Breast epithelium (tissue), 3 donors: ENCODE results near the gene ATN1.
A peak's percentile ranks its signal among the peaks of the same experiment; 100 is the strongest.

Source experiments
- POLR2A ChIP-seq: fragments of 450-650 bp; IDR thresholded peaks from one replicate; pipeline ENCODE4 v1.6.1; 2016; ENCODE audit warnings: antibody characterized with exemption, mild to moderate bottlenecking, moderate library complexity
- POLR2AphosphoS5 ChIP-seq, 3 donors: sonication (generic); formaldehyde crosslinking; IDR thresholded peaks; one replicate each; pipeline ENCODE4 v1.6.1; 2017; ENCODE audit warnings: antibody characterized with exemption in 3 of 3
- TF ChIP-seq, protein P1 (sequence below), 3 donors: fragments of 450-650 bp; IDR thresholded peaks; one replicate each; pipeline ENCODE4 v1.5.1; 2016 to 2017; ENCODE audit warnings: antibody characterized with exemption in 3 of 3, mild to moderate bottlenecking in 3 of 3, moderate library complexity in 3 of 3

DNA sequence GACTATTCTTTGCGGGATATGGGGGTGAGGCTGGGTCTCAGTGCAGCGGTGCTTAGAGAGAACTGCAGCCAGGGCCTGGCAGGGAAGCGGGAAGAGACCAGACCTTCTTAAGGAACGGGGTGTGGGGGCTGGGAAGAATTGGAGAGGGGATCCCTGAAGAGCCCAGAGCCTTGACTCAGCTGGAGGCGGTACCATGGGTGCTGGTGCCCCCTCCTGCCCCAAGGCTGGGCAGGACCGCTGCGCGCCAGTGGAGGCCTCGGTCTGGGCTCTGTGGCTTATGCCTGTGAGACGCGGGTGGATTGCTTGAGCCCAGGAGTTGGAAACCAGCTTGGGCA lies 14.5 kb downstream of the ATN1 start:
- TF ChIP-seq POLR2A (no peak), POLR2AphosphoS5 (IDR thresholded peaks at IDR 0.05) (peak in 1 of 3 donors; percentile 7)
- TF ChIP-seq, protein P1, sequence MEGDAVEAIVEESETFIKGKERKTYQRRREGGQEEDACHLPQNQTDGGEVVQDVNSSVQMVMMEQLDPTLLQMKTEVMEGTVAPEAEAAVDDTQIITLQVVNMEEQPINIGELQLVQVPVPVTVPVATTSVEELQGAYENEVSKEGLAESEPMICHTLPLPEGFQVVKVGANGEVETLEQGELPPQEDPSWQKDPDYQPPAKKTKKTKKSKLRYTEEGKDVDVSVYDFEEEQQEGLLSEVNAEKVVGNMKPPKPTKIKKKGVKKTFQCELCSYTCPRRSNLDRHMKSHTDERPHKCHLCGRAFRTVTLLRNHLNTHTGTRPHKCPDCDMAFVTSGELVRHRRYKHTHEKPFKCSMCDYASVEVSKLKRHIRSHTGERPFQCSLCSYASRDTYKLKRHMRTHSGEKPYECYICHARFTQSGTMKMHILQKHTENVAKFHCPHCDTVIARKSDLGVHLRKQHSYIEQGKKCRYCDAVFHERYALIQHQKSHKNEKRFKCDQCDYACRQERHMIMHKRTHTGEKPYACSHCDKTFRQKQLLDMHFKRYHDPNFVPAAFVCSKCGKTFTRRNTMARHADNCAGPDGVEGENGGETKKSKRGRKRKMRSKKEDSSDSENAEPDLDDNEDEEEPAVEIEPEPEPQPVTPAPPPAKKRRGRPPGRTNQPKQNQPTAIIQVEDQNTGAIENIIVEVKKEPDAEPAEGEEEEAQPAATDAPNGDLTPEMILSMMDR (IDR thresholded peaks at IDR 0.05), result no peak
